IMR-90 (cell line): ENCODE measurements around the gene SYDE2. TPM values are rescaled to one million over a fixed set of nuclear protein-coding genes. Genes with fewer than 3 reads are reported as not detected.
"Not testable (repeated sequence)": the region's sequence is repeated elsewhere in the genome, so short reads cannot be mapped to it uniquely, and the experiment has no call there.

ENCODE experiments used
- ATAC-seq: fragments of 200-7000 bp; cut with Tn5 transposase; 2 replicates; pipeline ENCODE4 v1.9.1; 2020; ENCODE audit warnings: low read depth, mild to moderate bottlenecking, moderate library complexity
- BruUV-seq: library from RNA; stranded (reverse); fragments of 400-500 nt; replicated peaks from 2 replicates; lab custom pipeline; 2021; lab: Mats Ljungman, UMichigan
- CTCF ChIA-PET: fragments of 300-600 bp; formaldehyde crosslinking; extraction: SDS; loops from one replicate; lab custom pipeline; 2021; ENCODE audit warnings: antibody characterized with exemption; lab: Yijun Ruan, JAX
- POLR2A ChIA-PET: fragments of 300-600 bp; sonication (Branson Sonifier 250); formaldehyde crosslinking; loops from one replicate; lab custom pipeline; 2022; ENCODE audit warnings: antibody characterized with exemption; ENCODE audit not compliant: unreplicated experiment; lab: Charles Lee
- DNase-seq: peaks from one replicate; pipeline ENCODE4 v3.0.0; 2013
- H2AFZ ChIP-seq: replicated peaks from 2 replicates; pipeline ENCODE3; 2013; ENCODE audit warnings: low read length, mild to moderate bottlenecking; ENCODE audit not compliant: poor library complexity
- H2AK5ac ChIP-seq: 2 replicates; pipeline ENCODE4 v1.6.1; 2013; ENCODE audit warnings: low read depth, low read length, inconsistent platforms
- H2AK9ac ChIP-seq: replicated peaks from 2 replicates; pipeline ENCODE3; 2013; ENCODE audit warnings: mild to moderate bottlenecking, low read depth, low read length, moderate library complexity; ENCODE audit not compliant: poor library complexity
- H2BK120ac ChIP-seq: 2 replicates; pipeline ENCODE4 v1.6.1; 2013; ENCODE audit warnings: low read depth, low read length, inconsistent platforms
- H2BK15ac ChIP-seq: 3 replicates; pipeline ENCODE4 v1.6.1; 2013; ENCODE audit warnings: low read depth, low read length, inconsistent platforms
- H2BK20ac ChIP-seq: 2 replicates; pipeline ENCODE4 v1.6.1; 2013; ENCODE audit warnings: low read depth, mild to moderate bottlenecking, inconsistent platforms, low read length, moderate library complexity
- H2BK5ac ChIP-seq: 2 replicates; pipeline ENCODE4 v1.6.1; 2013; ENCODE audit warnings: mild to moderate bottlenecking, low read depth, low read length, inconsistent platforms; ENCODE audit not compliant: poor library complexity, severe bottlenecking
- H3K14ac ChIP-seq: replicated peaks from 2 replicates; pipeline ENCODE4 v1.6.1; 2013; ENCODE audit warnings: low read depth, low read length, inconsistent platforms
- H3K18ac ChIP-seq: 2 replicates; pipeline ENCODE4 v1.6.1; 2013; ENCODE audit warnings: low read depth, low read length, control low read depth
- H3K23ac ChIP-seq: 2 replicates; pipeline ENCODE4 v1.6.1; 2013; ENCODE audit warnings: low read depth, low read length, inconsistent platforms
- H3K27ac ChIP-seq: 2 replicates; pipeline ENCODE4 v1.5.1; 2013; ENCODE audit warnings: mild to moderate bottlenecking, control low read depth, low read length; ENCODE audit not compliant: insufficient read depth
- H3K27me3 ChIP-seq: 2 replicates; pipeline ENCODE4 v1.6.1; 2013; ENCODE audit warnings: low read length; ENCODE audit not compliant: control insufficient read depth, insufficient read depth
- H3K36me3 ChIP-seq: 2 replicates; pipeline ENCODE4 v1.6.1; 2013; ENCODE audit warnings: low read length, mixed read lengths; ENCODE audit not compliant: control insufficient read depth, insufficient read depth
- H3K4ac ChIP-seq: 2 replicates; pipeline ENCODE4 v1.6.1; 2013; ENCODE audit warnings: low read depth, low read length, inconsistent platforms
- H3K4me1 ChIP-seq: 2 replicates; pipeline ENCODE4 v1.6.1; 2013; ENCODE audit warnings: low read length, mixed read lengths; ENCODE audit not compliant: control insufficient read depth, insufficient read depth
- H3K4me2 ChIP-seq: 2 replicates; pipeline ENCODE4 v1.6.1; 2013; ENCODE audit warnings: low read depth, mild to moderate bottlenecking, control low read depth, low read length, moderate library complexity
- H3K4me3 ChIP-seq: 2 replicates; pipeline ENCODE4 v1.5.1; 2013; ENCODE audit warnings: low read depth, mild to moderate bottlenecking, control low read depth, low read length, moderate library complexity; ENCODE audit not compliant: insufficient read depth
- H3K56ac ChIP-seq: 2 replicates; pipeline ENCODE4 v1.6.1; 2013; ENCODE audit warnings: low read length, inconsistent platforms; ENCODE audit not compliant: insufficient read depth; ENCODE audit errors: extremely low read depth
- H3K79me1 ChIP-seq, 2 experiments: 2 replicates each; pipeline ENCODE4 v1.6.1; 2013; ENCODE audit warnings: low read length in 2 of 2, inconsistent platforms in 1 of 2, low read depth in 1 of 2
- H3K9ac ChIP-seq: 2 replicates; pipeline ENCODE4 v1.6.1; 2013; ENCODE audit warnings: low read depth, low read length, control low read depth
- H3K9me1 ChIP-seq: 2 replicates; pipeline ENCODE4 v1.6.1; 2013; ENCODE audit warnings: low read length, inconsistent platforms; ENCODE audit not compliant: insufficient read depth
- H3K9me3 ChIP-seq: 2 replicates; pipeline ENCODE4 v1.6.1; 2013; ENCODE audit warnings: low read length; ENCODE audit not compliant: control insufficient read depth, insufficient read depth
- H4K20me1 ChIP-seq: 2 replicates; pipeline ENCODE4 v1.6.1; 2013; ENCODE audit warnings: low read length, inconsistent platforms; ENCODE audit not compliant: insufficient read depth
- H4K5ac ChIP-seq: 2 replicates; pipeline ENCODE4 v1.6.1; 2013; ENCODE audit warnings: mild to moderate bottlenecking, low read depth, low read length, control low read depth
- H4K8ac ChIP-seq, 2 experiments: 2 replicates each; pipeline ENCODE4 v1.6.1; 2013; ENCODE audit warnings: low read depth in 2 of 2, low read length in 2 of 2, control low read depth in 1 of 2, inconsistent platforms in 1 of 2
- H4K91ac ChIP-seq: 2 replicates; pipeline ENCODE4 v1.6.1; 2013; ENCODE audit warnings: low read depth, low read length, inconsistent platforms; ENCODE audit not compliant: insufficient read depth
- dilution Hi-C: fragments of 300-500 bp; cut with HindIII; formaldehyde crosslinking; loops from one replicate; pipeline ENCODE4 v1.14.3; 2018; ENCODE audit warnings: low sequenced_read_pairs; ENCODE audit not compliant: unreplicated experiment
- in situ Hi-C: fragments of 300-500 bp; cut with MboI; formaldehyde crosslinking; loops from 3 replicates; pipeline ENCODE4 v1.14.3; 2019; ENCODE audit warnings: low sequenced_read_pairs, inconsistent platforms, mixed read lengths
- intact Hi-C: fragments of 100-400 bp; cut with micrococcal nuclease; formaldehyde crosslinking; loops from 2 replicates; pipeline ENCODE4 v1.10.0; 2022
- polyA plus RNA-seq, 3 experiments: library from polyadenylated mRNA; depleted of rRNA; stranded (reverse); fragments of >200 nt; gene quantifications; 2 replicates each; pipeline ENCODE4 v1.2.3, GENCODE V29; 2012; ENCODE audit warnings: low replicate concordance in 1 of 3
- total RNA-seq: library from RNA; depleted of rRNA; stranded (reverse); fragments of >200 nt; gene quantifications from 2 replicates; pipeline ENCODE4 v1.2.3, GENCODE V29; 2012

The SYDE2 gene
- total and polyA plus RNA-seq, 2 of the 4 experiments (the other 2 are of a cell fraction) = 1.8 to 10.0 TPM

DNA sequence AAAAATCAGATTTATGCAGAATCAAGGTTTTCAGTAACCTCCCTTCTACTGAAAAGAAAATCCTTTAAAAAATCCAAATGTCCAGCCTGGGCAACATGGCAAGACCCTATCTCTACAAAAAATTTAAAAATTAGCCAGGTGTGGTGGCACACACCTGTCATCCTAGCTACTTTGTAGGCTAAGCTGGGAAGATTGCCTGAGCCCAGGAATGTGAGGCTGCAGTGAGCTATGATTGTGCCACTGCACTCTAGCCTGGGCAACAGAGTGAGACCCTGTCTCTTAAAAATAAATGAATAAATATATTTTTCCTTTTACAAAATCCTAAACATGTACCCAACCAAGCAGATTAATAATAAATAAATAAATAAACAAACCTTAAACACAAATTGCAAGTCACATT, 8.7 kb downstream of the SYDE2 start:
- POLR2A ChIA-PET = interaction anchor here (0.6 kb wide), 1 partner anchor 71 kb away, joined by 3 read pairs; no protein-coding TSS in a partner anchor
- H4K20me1 ChIP-seq, ATAC-seq, H3K4ac ChIP-seq, H2AFZ ChIP-seq, H3K18ac ChIP-seq, H3K27ac ChIP-seq, H2BK20ac ChIP-seq, H3K4me3 ChIP-seq, H4K5ac ChIP-seq, H2BK120ac ChIP-seq, H3K9me3 ChIP-seq, H2BK5ac ChIP-seq, H3K9me1 ChIP-seq, H4K91ac ChIP-seq, H3K14ac ChIP-seq, dilution Hi-C loops, H2BK15ac ChIP-seq, H3K9ac ChIP-seq, H3K23ac ChIP-seq, H3K4me1 ChIP-seq, DNase-seq, H4K8ac ChIP-seq, H3K56ac ChIP-seq, H2AK5ac ChIP-seq, H3K4me2 ChIP-seq, H2AK9ac ChIP-seq, CTCF ChIA-PET, H3K27me3 ChIP-seq, in situ Hi-C loops, BruUV-seq: not testable (repeated sequence)
- peaks cover 10 to 20% of the 10 kb centered on the region in 2 experiments for H3K79me1 ChIP-seq
- peaks cover 13% of the 10 kb centered on the region for H3K36me3 ChIP-seq
- intact Hi-C loops = loop anchor here (2.0 to 5.0 kb wide), 2 partner anchors 13 to 35 kb away; no protein-coding TSS in a partner anchor
